GM23338 (cell line): ENCODE results near the gene KRTCAP2. TPM values are rescaled to one million over a fixed set of nuclear protein-coding genes. Genes with fewer than 3 reads are reported as not detected.

Experiments used
- ATAC-seq: fragments of 200-7000 bp; cut with Tn5 transposase; 3 replicates; pipeline ENCODE4 v1.9.1; 2020
- DNase-seq: peaks from one replicate; pipeline ENCODE4 v3.0.0-alpha.2; 2015; ENCODE audit warnings: low spot score
- H2AFZ ChIP-seq: fragments of 200-600 bp; sonication (generic); 2 replicates; pipeline ENCODE4 v1.8.0; 2016; ENCODE audit warnings: antibody characterized with exemption, mild to moderate bottlenecking, moderate library complexity
- H3F3A ChIP-seq: fragments of 200-600 bp; sonication (generic); replicated peaks from 2 replicates; pipeline ENCODE4 v1.8.0; 2017; ENCODE audit warnings: antibody characterized with exemption, mixed run types, low read depth
- H3K27ac ChIP-seq: fragments of 200-600 bp; sonication (generic); 2 replicates; pipeline ENCODE4 v1.6.1; 2016; ENCODE audit warnings: low read depth
- H3K27me3 ChIP-seq: fragments of 200-600 bp; sonication (generic); 2 replicates; pipeline ENCODE4 v1.8.0; 2016; ENCODE audit warnings: mild to moderate bottlenecking, mixed run types, moderate library complexity; ENCODE audit not compliant: insufficient read depth
- H3K36me3 ChIP-seq: fragments of 200-600 bp; sonication (generic); 2 replicates; pipeline ENCODE4 v1.8.0; 2016; ENCODE audit warnings: mild to moderate bottlenecking; ENCODE audit not compliant: insufficient read depth
- H3K4me1 ChIP-seq: fragments of 200-600 bp; sonication (generic); 2 replicates; pipeline ENCODE4 v1.8.0; 2016; ENCODE audit warnings: mild to moderate bottlenecking, moderate library complexity; ENCODE audit not compliant: insufficient read depth
- H3K4me2 ChIP-seq: fragments of 200-600 bp; sonication (generic); 2 replicates; pipeline ENCODE4 v1.7.1; 2017; ENCODE audit warnings: mixed run types
- H3K4me3 ChIP-seq: fragments of 200-600 bp; sonication (generic); 2 replicates; pipeline ENCODE4 v1.6.1; 2016; ENCODE audit warnings: mixed run types
- H3K79me2 ChIP-seq: fragments of 200-600 bp; sonication (generic); replicated peaks from 2 replicates; pipeline ENCODE4 v1.8.0; 2017; ENCODE audit warnings: mild to moderate bottlenecking; ENCODE audit not compliant: insufficient read depth
- H3K9me2 ChIP-seq: fragments of 200-600 bp; sonication (generic); 2 replicates; pipeline ENCODE4 v1.8.0; 2017; ENCODE audit not compliant: insufficient read depth
- H4K20me1 ChIP-seq: fragments of 200-600 bp; sonication (generic); replicated peaks from 2 replicates; pipeline ENCODE4 v1.8.0; 2017; ENCODE audit warnings: mild to moderate bottlenecking; ENCODE audit not compliant: insufficient read depth
- H3K27ac Mint-ChIP-seq: 2 replicates; pipeline ENCODE4 v1.8.0; 2020; ENCODE audit warnings: inconsistent platforms, mild to moderate bottlenecking, moderate library complexity, mixed read lengths
- H3K27me3 Mint-ChIP-seq: 3 replicates; pipeline ENCODE4 v1.8.0; 2022; ENCODE audit warnings: low read depth, mild to moderate bottlenecking, moderate library complexity, mixed read lengths, inconsistent platforms; ENCODE audit not compliant: insufficient read depth, poor library complexity
- H3K36me3 Mint-ChIP-seq: 3 replicates; pipeline ENCODE4 v1.8.0; 2021; ENCODE audit warnings: low read depth, mild to moderate bottlenecking, inconsistent platforms, moderate library complexity, mixed read lengths
- H3K4me1 Mint-ChIP-seq: 3 replicates; pipeline ENCODE4 v1.8.0; 2020; ENCODE audit warnings: mild to moderate bottlenecking, inconsistent platforms, mixed read lengths
- H3K4me3 Mint-ChIP-seq: 3 replicates; pipeline ENCODE4 v1.8.0; 2021; ENCODE audit warnings: moderate library complexity, mild to moderate bottlenecking, inconsistent platforms, mixed read lengths
- H3K9me3 Mint-ChIP-seq: 3 replicates; pipeline ENCODE4 v1.8.0; 2020; ENCODE audit warnings: moderate library complexity, mild to moderate bottlenecking, inconsistent platforms, mixed read lengths
- CREB1 ChIP-seq: fragments of 250-450 bp; sonication (Bioruptor Pico); IDR thresholded peaks from 2 replicates; pipeline ENCODE4 v1.5.0; 2020; ENCODE audit warnings: low read depth, mild to moderate bottlenecking, moderate library complexity
- EZH2 ChIP-seq: fragments of 200-600 bp; sonication (generic); IDR thresholded peaks from one replicate; pipeline ENCODE4 v1.8.0; 2017; ENCODE audit warnings: antibody characterized with exemption, mild to moderate bottlenecking, low read depth; ENCODE audit not compliant: unreplicated experiment
- EZH2phosphoT487 ChIP-seq: fragments of 200-600 bp; sonication (generic); IDR thresholded peaks from one replicate; pipeline ENCODE4 v1.8.1; 2018; ENCODE audit warnings: antibody characterized with exemption; ENCODE audit not compliant: unreplicated experiment
- NANOG ChIP-seq: IDR thresholded peaks from 2 replicates; pipeline ENCODE4 v1.6.1; 2016; ENCODE audit warnings: antibody characterized with exemption, borderline replicate concordance
- POLR2AphosphoS5 ChIP-seq: IDR thresholded peaks from 2 replicates; pipeline ENCODE4 v1.6.1; 2016; ENCODE audit warnings: antibody characterized with exemption, low read depth
- STAT1 ChIP-seq: IDR thresholded peaks from one replicate; pipeline ENCODE4 v1.6.1; 2016; ENCODE audit warnings: antibody characterized with exemption; ENCODE audit not compliant: unreplicated experiment
- ZNF114 ChIP-seq: fragments of 250-450 bp; sonication (Bioruptor Pico); IDR thresholded peaks from 2 replicates; pipeline ENCODE4 v1.5.0; 2020; ENCODE audit warnings: mild to moderate bottlenecking, moderate library complexity
- ZNF331 ChIP-seq: fragments of 250-450 bp; sonication (Bioruptor Pico); IDR thresholded peaks from 2 replicates; pipeline ENCODE4 v1.5.0; 2020; ENCODE audit warnings: low read depth, mild to moderate bottlenecking, moderate library complexity
- polyA plus RNA-seq: library from polyadenylated mRNA; unstranded; fragments of >200 nt; fragmentation: Nextera tagmentation; extraction: Ambion mirVana; gene quantifications from 2 replicates; pipeline ENCODE4 v1.2.1, GENCODE V29; 2016
- total RNA-seq: library from RNA; depleted of rRNA; stranded (reverse); fragments of >200 nt; shearing (Covaris generic); gene quantifications from 2 replicates; pipeline ENCODE4 v1.2.3, GENCODE V29; 2014
- TF ChIP-seq, protein P1 (sequence below): IDR thresholded peaks from one replicate; pipeline ENCODE4 v1.6.1; 2018; ENCODE audit warnings: antibody characterized with exemption; ENCODE audit not compliant: unreplicated experiment
- TF ChIP-seq, protein P2 (sequence below): IDR thresholded peaks from 2 replicates; pipeline ENCODE4 v1.6.1; 2016; ENCODE audit warnings: antibody characterized with exemption
- TF ChIP-seq, protein P3 (sequence below), 2 experiments: fragments of 200-600 bp in 1 of 2; sonication (generic) in 1 of 2; conservative IDR thresholded peaks; 2 replicates each; pipeline versions ENCODE4 v1.5.1 to v1.6.1; 2016 to 2017; ENCODE audit warnings: antibody characterized with exemption in 2 of 2, low read depth in 2 of 2, mild to moderate bottlenecking in 2 of 2, moderate library complexity in 1 of 2

Gene KRTCAP2
- total and polyA plus RNA-seq, 2 experiments from 2014 or later, result 106 to 579 TPM

DNA sequence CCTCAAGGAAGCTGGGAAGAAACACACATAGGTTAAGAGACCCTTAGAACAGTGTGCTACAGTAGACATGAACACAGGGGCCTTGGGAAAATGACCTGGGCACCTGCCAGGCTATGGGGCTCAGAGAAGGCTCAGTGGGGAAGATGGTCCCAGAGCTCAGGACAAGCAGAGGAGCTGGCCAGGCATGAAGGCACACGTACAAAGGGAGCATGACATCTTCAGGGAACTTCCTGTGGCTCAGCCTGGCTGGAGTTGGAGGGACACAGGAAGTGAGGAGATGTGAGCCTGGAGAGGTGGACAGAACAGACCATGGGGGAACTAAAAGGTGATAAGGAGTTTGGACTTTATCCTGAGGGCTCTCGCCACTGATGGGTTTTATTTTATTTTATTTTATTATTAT is 41.2 kb downstream of the KRTCAP2 start (continued):
- TF ChIP-seq, protein P1, sequence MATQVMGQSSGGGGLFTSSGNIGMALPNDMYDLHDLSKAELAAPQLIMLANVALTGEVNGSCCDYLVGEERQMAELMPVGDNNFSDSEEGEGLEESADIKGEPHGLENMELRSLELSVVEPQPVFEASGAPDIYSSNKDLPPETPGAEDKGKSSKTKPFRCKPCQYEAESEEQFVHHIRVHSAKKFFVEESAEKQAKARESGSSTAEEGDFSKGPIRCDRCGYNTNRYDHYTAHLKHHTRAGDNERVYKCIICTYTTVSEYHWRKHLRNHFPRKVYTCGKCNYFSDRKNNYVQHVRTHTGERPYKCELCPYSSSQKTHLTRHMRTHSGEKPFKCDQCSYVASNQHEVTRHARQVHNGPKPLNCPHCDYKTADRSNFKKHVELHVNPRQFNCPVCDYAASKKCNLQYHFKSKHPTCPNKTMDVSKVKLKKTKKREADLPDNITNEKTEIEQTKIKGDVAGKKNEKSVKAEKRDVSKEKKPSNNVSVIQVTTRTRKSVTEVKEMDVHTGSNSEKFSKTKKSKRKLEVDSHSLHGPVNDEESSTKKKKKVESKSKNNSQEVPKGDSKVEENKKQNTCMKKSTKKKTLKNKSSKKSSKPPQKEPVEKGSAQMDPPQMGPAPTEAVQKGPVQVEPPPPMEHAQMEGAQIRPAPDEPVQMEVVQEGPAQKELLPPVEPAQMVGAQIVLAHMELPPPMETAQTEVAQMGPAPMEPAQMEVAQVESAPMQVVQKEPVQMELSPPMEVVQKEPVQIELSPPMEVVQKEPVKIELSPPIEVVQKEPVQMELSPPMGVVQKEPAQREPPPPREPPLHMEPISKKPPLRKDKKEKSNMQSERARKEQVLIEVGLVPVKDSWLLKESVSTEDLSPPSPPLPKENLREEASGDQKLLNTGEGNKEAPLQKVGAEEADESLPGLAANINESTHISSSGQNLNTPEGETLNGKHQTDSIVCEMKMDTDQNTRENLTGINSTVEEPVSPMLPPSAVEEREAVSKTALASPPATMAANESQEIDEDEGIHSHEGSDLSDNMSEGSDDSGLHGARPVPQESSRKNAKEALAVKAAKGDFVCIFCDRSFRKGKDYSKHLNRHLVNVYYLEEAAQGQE, result no peak
- no peak for TF ChIP-seq ZNF114

DNA sequence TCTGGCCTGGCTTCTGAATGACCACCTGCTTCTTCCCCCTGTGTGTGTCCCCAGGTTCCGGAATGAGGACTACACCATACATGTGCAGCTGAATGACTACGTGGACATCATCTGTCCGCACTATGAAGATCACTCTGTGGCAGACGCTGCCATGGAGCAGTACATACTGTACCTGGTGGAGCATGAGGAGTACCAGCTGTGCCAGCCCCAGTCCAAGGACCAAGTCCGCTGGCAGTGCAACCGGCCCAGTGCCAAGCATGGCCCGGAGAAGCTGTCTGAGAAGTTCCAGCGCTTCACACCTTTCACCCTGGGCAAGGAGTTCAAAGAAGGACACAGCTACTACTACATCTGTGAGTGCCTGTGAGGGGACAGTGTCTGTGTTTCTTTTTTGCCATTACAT is 41.8 kb downstream of the KRTCAP2 start:
- H3K79me2 ChIP-seq, result no peaks in the 10 kb centered on the region
- H3K27ac ChIP-seq, result no peak overlapping the region
- DNase-seq, result no peak
- no peak overlapping the region for H2AFZ ChIP-seq
- peaks cover 48% of the 10 kb centered on the region for H3K4me1 Mint-ChIP-seq
- H3K27me3 ChIP-seq, result peaks cover 51% of the 10 kb centered on the region
- no peak overlapping the region for H3K4me3 ChIP-seq
- no peaks in the 10 kb centered on the region for H3K36me3 ChIP-seq
- H3K27ac Mint-ChIP-seq, result no peak overlapping the region
- ATAC-seq, result no peak
- no peaks in the 10 kb centered on the region for H4K20me1 ChIP-seq
- peaks cover 11% of the 10 kb centered on the region for H3K36me3 Mint-ChIP-seq
- H3K9me3 Mint-ChIP-seq, result no peaks in the 10 kb centered on the region
- H3K9me2 ChIP-seq, result no peaks in the 10 kb centered on the region
- H3F3A ChIP-seq, result peaks cover 17% of the 10 kb centered on the region
- H3K4me2 ChIP-seq, result no peak overlapping the region
- H3K4me1 ChIP-seq, result peaks cover 38% of the 10 kb centered on the region
- H3K4me3 Mint-ChIP-seq, result no peak overlapping the region; the same call in 2 of the 3 replicates
- H3K27me3 Mint-ChIP-seq, result peaks cover 58% of the 10 kb centered on the region
- TF ChIP-seq STAT1 (no peak), ZNF114 (no peak), NANOG (no peak), EZH2 (no peak), POLR2AphosphoS5 (no peak), EZH2phosphoT487 (no peak), CREB1 (CRISPR knock-in tag) (no peak), ZNF331 (no peak)
- TF ChIP-seq, protein P1, result no peak
- TF ChIP-seq, protein P2, sequence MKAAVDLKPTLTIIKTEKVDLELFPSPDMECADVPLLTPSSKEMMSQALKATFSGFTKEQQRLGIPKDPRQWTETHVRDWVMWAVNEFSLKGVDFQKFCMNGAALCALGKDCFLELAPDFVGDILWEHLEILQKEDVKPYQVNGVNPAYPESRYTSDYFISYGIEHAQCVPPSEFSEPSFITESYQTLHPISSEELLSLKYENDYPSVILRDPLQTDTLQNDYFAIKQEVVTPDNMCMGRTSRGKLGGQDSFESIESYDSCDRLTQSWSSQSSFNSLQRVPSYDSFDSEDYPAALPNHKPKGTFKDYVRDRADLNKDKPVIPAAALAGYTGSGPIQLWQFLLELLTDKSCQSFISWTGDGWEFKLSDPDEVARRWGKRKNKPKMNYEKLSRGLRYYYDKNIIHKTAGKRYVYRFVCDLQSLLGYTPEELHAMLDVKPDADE, result no peak
- TF ChIP-seq, protein P3, sequence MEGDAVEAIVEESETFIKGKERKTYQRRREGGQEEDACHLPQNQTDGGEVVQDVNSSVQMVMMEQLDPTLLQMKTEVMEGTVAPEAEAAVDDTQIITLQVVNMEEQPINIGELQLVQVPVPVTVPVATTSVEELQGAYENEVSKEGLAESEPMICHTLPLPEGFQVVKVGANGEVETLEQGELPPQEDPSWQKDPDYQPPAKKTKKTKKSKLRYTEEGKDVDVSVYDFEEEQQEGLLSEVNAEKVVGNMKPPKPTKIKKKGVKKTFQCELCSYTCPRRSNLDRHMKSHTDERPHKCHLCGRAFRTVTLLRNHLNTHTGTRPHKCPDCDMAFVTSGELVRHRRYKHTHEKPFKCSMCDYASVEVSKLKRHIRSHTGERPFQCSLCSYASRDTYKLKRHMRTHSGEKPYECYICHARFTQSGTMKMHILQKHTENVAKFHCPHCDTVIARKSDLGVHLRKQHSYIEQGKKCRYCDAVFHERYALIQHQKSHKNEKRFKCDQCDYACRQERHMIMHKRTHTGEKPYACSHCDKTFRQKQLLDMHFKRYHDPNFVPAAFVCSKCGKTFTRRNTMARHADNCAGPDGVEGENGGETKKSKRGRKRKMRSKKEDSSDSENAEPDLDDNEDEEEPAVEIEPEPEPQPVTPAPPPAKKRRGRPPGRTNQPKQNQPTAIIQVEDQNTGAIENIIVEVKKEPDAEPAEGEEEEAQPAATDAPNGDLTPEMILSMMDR (conservative IDR thresholded peaks at IDR 0.05; ENCODE audit: low read depth in 2 of 2), result no peak
